AG04449 (cell line): ENCODE data around the gene SOBP.
A peak's percentile ranks its signal among the peaks of the same experiment; 100 is the strongest.

ENCODE experiments used
- CTCF ChIA-PET: fragments of 350-600 bp; formaldehyde crosslinking; extraction: SDS; loops from one replicate; lab custom pipeline; 2021; ENCODE audit warnings: antibody characterized with exemption; lab: Yijun Ruan, JAX
- POLR2A ChIA-PET: fragments of 400-600, 350-600 bp; formaldehyde crosslinking; extraction: SDS; loops from one replicate; lab custom pipeline; 2020; ENCODE audit warnings: antibody characterized with exemption, inconsistent platforms; lab: Yijun Ruan, JAX
- DNase-seq: peaks from one replicate; pipeline ENCODE4 v3.0.0-alpha.2; 2010; ENCODE audit warnings: low read depth, low spot score
- H3K4me3 ChIP-seq: 2 replicates; pipeline ENCODE4 v1.5.1; 2011; ENCODE audit warnings: low read depth, mild to moderate bottlenecking, control low read depth, low read length
- TF ChIP-seq, protein P1 (sequence below): IDR thresholded peaks from one replicate; pipeline ENCODE4 v1.5.1; 2011; ENCODE audit warnings: mild to moderate bottlenecking, moderate library complexity, low read length, control low read depth, inconsistent platforms; ENCODE audit not compliant: insufficient read depth; ENCODE audit errors: missing control alignments

Gene SOBP

DNA sequence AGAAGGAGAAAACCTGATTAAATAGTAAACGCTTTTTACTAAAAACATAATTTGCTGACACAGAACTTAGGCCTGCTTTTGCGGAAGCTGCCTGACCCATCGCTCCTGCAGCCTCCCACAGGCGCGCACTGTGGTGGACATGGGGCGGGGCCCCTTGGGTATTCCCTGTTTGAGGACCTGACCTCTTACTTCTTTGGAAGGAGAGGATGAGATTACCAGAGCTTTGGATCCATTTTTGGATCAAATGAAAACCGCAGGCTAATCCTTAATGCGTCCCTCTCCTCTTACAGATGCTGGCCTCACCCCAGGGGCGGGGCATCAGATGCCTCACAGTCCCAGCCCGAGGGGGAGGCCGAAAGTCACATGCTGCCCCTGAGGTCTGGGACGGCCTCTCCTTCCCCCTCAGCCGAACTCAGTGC is 183.2 kb downstream of the SOBP start:
- ChIA-PET CTCF (interaction anchor here (1.7 to 6.8 kb wide), 8 partner anchors 8 to 193 kb away, joined by 5 to 125 read pairs (median 27); no protein-coding TSS in a partner anchor), POLR2A (no interaction called here)
- H3K4me3 ChIP-seq: no peak overlapping the region
- TF ChIP-seq, protein P1, sequence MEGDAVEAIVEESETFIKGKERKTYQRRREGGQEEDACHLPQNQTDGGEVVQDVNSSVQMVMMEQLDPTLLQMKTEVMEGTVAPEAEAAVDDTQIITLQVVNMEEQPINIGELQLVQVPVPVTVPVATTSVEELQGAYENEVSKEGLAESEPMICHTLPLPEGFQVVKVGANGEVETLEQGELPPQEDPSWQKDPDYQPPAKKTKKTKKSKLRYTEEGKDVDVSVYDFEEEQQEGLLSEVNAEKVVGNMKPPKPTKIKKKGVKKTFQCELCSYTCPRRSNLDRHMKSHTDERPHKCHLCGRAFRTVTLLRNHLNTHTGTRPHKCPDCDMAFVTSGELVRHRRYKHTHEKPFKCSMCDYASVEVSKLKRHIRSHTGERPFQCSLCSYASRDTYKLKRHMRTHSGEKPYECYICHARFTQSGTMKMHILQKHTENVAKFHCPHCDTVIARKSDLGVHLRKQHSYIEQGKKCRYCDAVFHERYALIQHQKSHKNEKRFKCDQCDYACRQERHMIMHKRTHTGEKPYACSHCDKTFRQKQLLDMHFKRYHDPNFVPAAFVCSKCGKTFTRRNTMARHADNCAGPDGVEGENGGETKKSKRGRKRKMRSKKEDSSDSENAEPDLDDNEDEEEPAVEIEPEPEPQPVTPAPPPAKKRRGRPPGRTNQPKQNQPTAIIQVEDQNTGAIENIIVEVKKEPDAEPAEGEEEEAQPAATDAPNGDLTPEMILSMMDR: no peak
- DNase-seq: no peak

DNA sequence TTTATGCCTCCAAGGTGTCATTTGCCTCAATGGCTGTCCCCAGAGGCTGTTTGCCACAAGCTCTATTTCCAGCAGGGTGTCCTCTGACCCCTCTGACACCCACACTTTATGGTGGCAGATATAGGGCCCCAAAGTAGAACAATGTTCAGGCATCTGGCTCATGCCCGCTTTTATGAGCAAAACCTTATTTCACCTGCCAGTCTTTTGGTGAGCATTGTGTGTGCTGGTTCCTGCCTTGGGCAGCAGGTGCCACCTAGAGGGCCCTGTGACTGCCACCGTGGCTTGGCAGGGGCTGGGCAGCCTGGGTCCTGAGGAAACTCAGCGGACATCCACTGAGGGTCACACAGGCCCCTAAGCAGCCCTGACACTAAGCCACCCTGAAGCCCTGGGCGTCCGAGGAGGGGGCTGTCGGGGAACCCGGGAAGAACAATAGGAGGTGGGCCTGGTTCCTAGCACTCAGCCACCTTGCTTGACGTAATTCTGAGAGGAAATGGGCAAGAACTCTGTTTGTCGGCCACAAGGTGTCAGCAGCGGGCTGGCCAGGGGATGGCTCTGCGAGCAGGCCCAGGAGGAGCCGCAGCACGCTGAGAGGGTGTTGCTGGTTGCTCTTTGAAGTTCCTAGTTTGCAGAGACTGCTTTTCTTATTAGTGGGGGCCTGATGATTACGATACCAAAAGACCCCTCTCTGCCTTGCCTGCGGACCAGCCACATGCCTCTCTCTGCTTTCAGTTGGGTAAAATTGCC is 185.2 kb downstream of the SOBP start:
- ChIA-PET CTCF (interaction anchor here (0.6 to 6.8 kb wide), 26 partner anchors 10 to 374 kb away, joined by 3 to 125 read pairs (median 5); no protein-coding TSS in a partner anchor), POLR2A (no interaction called here)
- TF ChIP-seq, protein P1: peak; percentile 95
- H3K4me3 ChIP-seq: no peak overlapping the region
- no peak for DNase-seq

DNA sequence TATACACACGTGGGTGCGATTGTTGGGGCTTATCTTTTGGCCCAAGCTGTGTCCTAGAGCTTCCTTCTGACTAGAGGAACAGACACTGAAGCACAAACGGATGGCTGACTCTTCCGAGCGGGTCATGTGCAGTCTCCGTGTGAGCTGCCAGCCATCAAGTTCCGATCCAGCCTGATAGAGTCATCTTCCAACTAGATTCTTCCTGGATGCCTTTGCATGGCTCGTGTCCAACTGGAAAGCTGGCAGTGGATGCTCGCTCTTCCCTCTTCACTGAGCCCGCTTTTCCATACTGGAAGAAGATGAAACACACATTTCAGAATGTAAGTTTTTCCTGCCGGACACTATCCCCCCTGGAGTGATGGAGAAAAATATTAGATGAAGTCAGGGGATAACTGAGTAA is 186.1 kb downstream of the SOBP start:
- ChIA-PET POLR2A (no interaction called here), CTCF (interaction anchor here (0.7 to 6.8 kb wide), 17 partner anchors 8 to 373 kb away, joined by 3 to 125 read pairs (median 6); no protein-coding TSS in a partner anchor)
- H3K4me3 ChIP-seq: no peak overlapping the region
- DNase-seq: no peak
- TF ChIP-seq, protein P1: no peak

DNA sequence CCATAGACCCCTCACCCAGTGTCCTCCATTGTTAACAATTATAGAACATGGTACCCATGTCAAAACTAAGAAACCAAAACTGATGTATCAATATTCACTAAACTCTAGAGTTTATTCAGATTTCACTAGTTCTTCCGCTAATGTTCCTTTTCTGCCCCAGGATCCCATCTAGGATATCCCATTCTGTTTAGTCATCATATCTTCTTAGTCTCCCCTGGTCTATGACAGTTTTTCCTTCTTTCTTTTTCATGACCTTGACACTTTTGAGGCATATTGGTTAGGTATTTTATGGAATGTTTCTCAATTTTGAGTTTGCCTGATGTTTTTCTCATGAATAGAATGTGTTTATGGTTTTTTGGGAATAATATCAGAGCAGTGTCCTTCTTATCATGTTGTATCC is 187.5 kb downstream of the SOBP start:
- CTCF ChIA-PET: interaction anchor here (0.7 to 6.8 kb wide), 9 partner anchors 9 to 372 kb away, joined by 3 to 125 read pairs (median 12); no protein-coding TSS in a partner anchor
- POLR2A ChIA-PET: no interaction called here
- TF ChIP-seq, protein P1: no peak
- DNase-seq: no peak
- no peak overlapping the region for H3K4me3 ChIP-seq

DNA sequence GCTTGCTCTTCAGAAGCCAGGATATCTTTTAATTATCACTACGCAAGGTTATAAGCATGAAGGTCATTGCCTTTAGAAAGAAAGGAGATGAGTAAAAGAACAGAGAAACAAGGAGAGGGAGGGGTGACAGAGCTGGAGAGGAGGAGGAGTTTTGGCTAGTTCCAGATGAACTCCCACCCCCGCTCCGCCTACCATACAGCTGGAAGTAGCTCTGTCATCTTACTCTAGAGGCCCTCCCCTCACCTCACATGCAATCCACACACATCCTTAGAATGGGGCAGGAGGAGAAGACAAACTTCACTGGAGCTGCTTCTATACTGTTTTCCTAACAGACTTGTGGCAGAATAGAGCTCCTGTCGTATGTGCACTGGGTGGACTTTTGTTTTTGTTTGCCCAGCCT is 189.5 kb downstream of the SOBP start:
- POLR2A ChIA-PET: interaction anchor here (0.6 kb wide), 1 partner anchor 68 kb away, joined by 3 read pairs; no protein-coding TSS in a partner anchor
- CTCF ChIA-PET: interaction anchor here (0.7 to 5.2 kb wide), 12 partner anchors 8 to 370 kb away, joined by 3 to 49 read pairs (median 6); no protein-coding TSS in a partner anchor
- H3K4me3 ChIP-seq: no peak overlapping the region
- TF ChIP-seq, protein P1: no peak
- DNase-seq: no peak

DNA sequence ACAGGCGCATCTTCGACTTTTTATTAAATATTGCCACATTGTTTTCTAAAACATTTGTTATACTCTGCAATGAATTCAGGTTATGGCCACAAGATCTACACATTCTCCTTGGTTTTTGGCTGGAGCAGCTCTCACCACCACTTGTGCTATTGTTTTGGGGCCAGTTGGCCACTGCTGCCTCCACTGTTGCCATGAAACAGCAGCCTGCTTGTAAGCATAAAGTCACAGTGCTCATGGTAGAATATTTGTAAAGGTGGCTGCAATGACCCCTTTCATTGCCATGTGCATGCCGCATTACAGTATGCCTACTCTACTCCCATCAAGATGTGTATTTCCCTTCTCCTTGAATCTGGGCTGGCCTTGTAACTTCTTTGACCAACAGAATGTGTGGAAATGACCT is 192.8 kb downstream of the SOBP start:
- DNase-seq: no peak
- no peak overlapping the region for H3K4me3 ChIP-seq
- TF ChIP-seq, protein P1: no peak
- ChIA-PET CTCF (interaction anchor here (5.2 kb wide), 1 partner anchor 21 kb away, joined by 49 read pairs; no protein-coding TSS in a partner anchor), POLR2A (no interaction called here)
